Liver (tissue), 9 donors: Measurements from ENCODE around the gene DNAH17. TPM values are rescaled to one million over a fixed set of nuclear protein-coding genes. Genes with fewer than 3 reads are reported as not detected.

Source experiments
- DNase-seq: peaks from one replicate; pipeline ENCODE4 v3.0.0-alpha.2; 2017; ENCODE audit warnings: low spot score
- H3K27ac ChIP-seq, 2 donors: one replicate each; pipeline ENCODE4 v1.7.0; 2013; ENCODE audit warnings: inconsistent platforms in 2 of 2, low read length in 2 of 2, control low read depth in 1 of 2, low read depth in 1 of 2, mild to moderate bottlenecking in 1 of 2
- H3K27me3 ChIP-seq, 4 donors: one replicate each; pipeline versions ENCODE4 v1.6.1 to v1.7.0; 2013; ENCODE audit warnings: low read length in 3 of 4, inconsistent platforms in 1 of 4, mild to moderate bottlenecking in 1 of 4, moderate library complexity in 1 of 4; ENCODE audit not compliant: control insufficient read depth in 4 of 4, insufficient read depth in 4 of 4
- H3K36me3 ChIP-seq, 4 donors: one replicate each; pipeline versions ENCODE4 v1.6.1 to v1.7.0; 2013; ENCODE audit warnings: low read length in 3 of 4, mild to moderate bottlenecking in 3 of 4, low read depth in 1 of 4, moderate library complexity in 1 of 4; ENCODE audit not compliant: control insufficient read depth in 4 of 4, insufficient read depth in 3 of 4
- H3K4me1 ChIP-seq, 4 donors: one replicate each; pipeline versions ENCODE4 v1.6.1 to v1.7.0; 2013; ENCODE audit warnings: low read length in 3 of 4, mild to moderate bottlenecking in 3 of 4, moderate library complexity in 1 of 4; ENCODE audit not compliant: control insufficient read depth in 4 of 4, insufficient read depth in 4 of 4
- H3K4me3 ChIP-seq, 3 donors: one replicate each; pipeline versions ENCODE4 v1.6.1 to v1.7.0; 2013; ENCODE audit warnings: low read length in 3 of 3, control low read depth in 1 of 3, low read depth in 1 of 3, mild to moderate bottlenecking in 1 of 3
- H3K9ac ChIP-seq, 2 donors: one replicate each; pipeline ENCODE4 v1.7.0; 2013; ENCODE audit warnings: low read length in 2 of 2, mild to moderate bottlenecking in 2 of 2, moderate library complexity in 2 of 2, control low read depth in 1 of 2, low read depth in 1 of 2
- H3K9me3 ChIP-seq, 4 donors: one replicate each; pipeline versions ENCODE4 v1.6.1 to v1.7.0; 2013; ENCODE audit warnings: low read length in 3 of 4; ENCODE audit not compliant: control insufficient read depth in 4 of 4
- ATF3 ChIP-seq: IDR thresholded peaks from 2 replicates; pipeline ENCODE4 v1.6.1; 2016; ENCODE audit warnings: antibody characterized with exemption
- EGR1 ChIP-seq, 2 donors: IDR thresholded peaks; 2 replicates each; pipeline ENCODE4 v1.6.1; 2016 to 2018; ENCODE audit warnings: antibody characterized with exemption in 2 of 2, low read depth in 2 of 2
- FOXA1 ChIP-seq: IDR thresholded peaks from 2 replicates; pipeline ENCODE4 v1.6.1; 2016; ENCODE audit warnings: antibody characterized with exemption
- GABPA ChIP-seq, 2 donors: IDR thresholded peaks in 1 of 2; conservative IDR thresholded peaks in 1 of 2; 2 replicates each; pipeline ENCODE4 v1.6.1; 2016; ENCODE audit warnings: antibody characterized with exemption in 2 of 2, mild to moderate bottlenecking in 1 of 2, moderate library complexity in 1 of 2
- HNF4G ChIP-seq: IDR thresholded peaks from 2 replicates; pipeline ENCODE4 v1.6.1; 2016; ENCODE audit warnings: antibody characterized with exemption
- MAX ChIP-seq: IDR thresholded peaks from 2 replicates; pipeline ENCODE4 v1.6.1; 2016; ENCODE audit warnings: antibody characterized with exemption
- RAD21 ChIP-seq, 2 donors: IDR thresholded peaks; 2 replicates each; pipeline ENCODE4 v1.6.1; 2016; ENCODE audit warnings: antibody characterized with exemption in 2 of 2, mild to moderate bottlenecking in 2 of 2
- REST ChIP-seq: IDR thresholded peaks from 2 replicates; pipeline ENCODE4 v1.6.1; 2016; ENCODE audit warnings: antibody characterized with exemption, mild to moderate bottlenecking
- RXRA ChIP-seq, 2 donors: IDR thresholded peaks; 2 replicates each; pipeline ENCODE4 v1.6.1; 2017 to 2018; ENCODE audit warnings: antibody characterized with exemption in 2 of 2, mild to moderate bottlenecking in 1 of 2
- TAF1 ChIP-seq: conservative IDR thresholded peaks from 2 replicates; pipeline ENCODE4 v1.6.1; 2016; ENCODE audit warnings: antibody characterized with exemption, mild to moderate bottlenecking
- ZBTB33 ChIP-seq: IDR thresholded peaks from 2 replicates; pipeline ENCODE4 v1.6.1; 2016; ENCODE audit warnings: antibody characterized with exemption
- WGBS: extraction: QIAGEN DNeasy Blood & Tissue Kit; methylation state at CpG from one replicate; pipeline ENCODE4 v1.1.7; 2013; 5-methylcytosine and 5-hydroxymethylcytosine counted together
- polyA plus RNA-seq, 2 donors: library from polyadenylated mRNA; stranded (reverse) in 1 of 2; unstranded in 1 of 2; fragments of 200-250 nt in 1 of 2; fragments of >200 nt in 1 of 2; fragmentation: Nextera tagmentation in 1 of 2; extraction: Ambion mirVana in 1 of 2; gene quantifications; one replicate each; pipeline versions ENCODE4 v1.2.1 to v1.2.3, GENCODE V29; 2013 to 2015
- total RNA-seq, 2 donors: library from RNA; depleted of rRNA; stranded (reverse); fragments of >200 nt; gene quantifications; one replicate each; pipeline ENCODE4 v1.2.3, GENCODE V29; 2014
- donor health status: healthy.
- donor health status: healthy.
- donor health status: healthy.
- donor health status: healthy.
- donor health status: healthy.

Gene DNAH17
- total and polyA plus RNA-seq, 4 donors = 0.09 to 0.79 TPM; not detected in 2

GRCh38 chr17:78523934-78524655, 53.1 kb downstream of the DNAH17 start:
- Histone ChIP-seq H3K27ac (no peak overlapping the region), H3K36me3 (no peaks in the 10 kb centered on the region), H3K4me1 (no peaks in the 10 kb centered on the region), H3K9ac (no peak overlapping the region), H3K27me3 (no peaks in the 10 kb centered on the region), H3K4me3 (no peak overlapping the region), H3K9me3 (no peaks in the 10 kb centered on the region)
- 90% methylated on average over 17 of the region's 17 CpGs for WGBS
- no peak for TF ChIP-seq GABPA (IDR thresholded peaks at IDR 0.05 in 1 of 2, conservative IDR thresholded peaks at IDR 0.05 in 1 of 2)
- no peak for TF ChIP-seq FOXA1
- no peak for TF ChIP-seq RAD21 (IDR thresholded peaks at IDR 0.05)
- DNase-seq = no peak

GRCh38 chr17:78522031-78522809, 55.0 kb downstream of the DNAH17 start:
- H3K4me3 ChIP-seq = no peak overlapping the region
- no peaks in the 10 kb centered on the region for H3K36me3 ChIP-seq
- no peak overlapping the region for H3K9ac ChIP-seq
- no peak for DNase-seq
- no peaks in the 10 kb centered on the region for H3K4me1 ChIP-seq
- no peaks in the 10 kb centered on the region for H3K9me3 ChIP-seq
- no peaks in the 10 kb centered on the region for H3K27me3 ChIP-seq
- WGBS = 93% methylated on average over 16 of the region's 16 CpGs
- no peak for TF ChIP-seq REST
- no peak for TF ChIP-seq HNF4G
- no peak for TF ChIP-seq RXRA (IDR thresholded peaks at IDR 0.05)
- no peak for TF ChIP-seq EGR1 (IDR thresholded peaks at IDR 0.05; ENCODE audit: low read depth in 2 of 2)
- TF ChIP-seq ZBTB33 = no peak
- TF ChIP-seq FOXA1 = no peak
- no peak for TF ChIP-seq ATF3
- no peak for TF ChIP-seq TAF1
- no peak for TF ChIP-seq MAX
- no peak overlapping the region for H3K27ac ChIP-seq
